GM19467 (cell line): Measurements from ENCODE around the gene PAPSS2.
"Not testable (repeated sequence)": the region's sequence is repeated elsewhere in the genome, so short reads cannot be mapped to it uniquely, and the experiment has no call there.

Source experiments
- ATAC-seq: cut with Tn5 transposase; IDR thresholded peaks from one replicate; pipeline ENCODE4 v1.9.1; 2021; ENCODE audit warnings: mild to moderate bottlenecking, moderate library complexity; ENCODE audit not compliant: unreplicated experiment

PAPSS2 gene

GRCh38 chr10:87659571-87660483 lies at the start of gene PAPSS2:
PAPSS2 (plus strand) TSS chr10:87659878; CDS start chr10:87659982, 104 bp downstream.
- ATAC-seq, result no peak

- not testable (repeated sequence) for ATAC-seq
Measured at GRCh38 chr10:87611341-87611740, 48.3 kb upstream of the PAPSS2 start.

- ATAC-seq, result no peak
Measured at GRCh38 chr10:87612115-87612514, 47.6 kb upstream of the PAPSS2 start.

- no peak for ATAC-seq
Measured at GRCh38 chr10:87613751-87614150, 45.9 kb upstream of the PAPSS2 start.

GRCh38 chr10:87615856-87616255 lies 43.8 kb upstream of the PAPSS2 start:
- no peak for ATAC-seq

- no peak for ATAC-seq
Measured at GRCh38 chr10:87617503-87617902, 42.2 kb upstream of the PAPSS2 start.

- ATAC-seq, result no peak
Measured at GRCh38 chr10:87618566-87619423, 40.9 kb upstream of the PAPSS2 start.

GRCh38 chr10:87619705-87620104 lies 40.0 kb upstream of the PAPSS2 start:
- no peak for ATAC-seq

- ATAC-seq, result not testable (repeated sequence)
Measured at GRCh38 chr10:87621440-87621839, 38.2 kb upstream of the PAPSS2 start.

GRCh38 chr10:87622314-87623004 lies 37.2 kb upstream of the PAPSS2 start:
- ATAC-seq, result no peak

GRCh38 chr10:87623191-87623590 lies 36.5 kb upstream of the PAPSS2 start:
- ATAC-seq, result no peak

GRCh38 chr10:87625661-87626060 lies 34.0 kb upstream of the PAPSS2 start:
- ATAC-seq, result no peak

- ATAC-seq, result no peak
Measured at GRCh38 chr10:87626422-87626892, 33.2 kb upstream of the PAPSS2 start.

GRCh38 chr10:87630171-87630570 lies 29.5 kb upstream of the PAPSS2 start:
- ATAC-seq, result no peak

- ATAC-seq, result no peak
Measured at GRCh38 chr10:87632454-87632853, 27.2 kb upstream of the PAPSS2 start.

- ATAC-seq, result no peak
Measured at GRCh38 chr10:87634311-87634710, 25.4 kb upstream of the PAPSS2 start.

- ATAC-seq, result no peak
Measured at GRCh38 chr10:87635498-87636312, 24.0 kb upstream of the PAPSS2 start.

- ATAC-seq, result no peak
Measured at GRCh38 chr10:87636313-87636915, 23.3 kb upstream of the PAPSS2 start.

GRCh38 chr10:87639493-87639892 lies 20.2 kb upstream of the PAPSS2 start:
- ATAC-seq, result no peak

- no peak for ATAC-seq
Measured at GRCh38 chr10:87640043-87640442, 19.6 kb upstream of the PAPSS2 start.
